ENCODE measurements around the gene MPV17. TPM values are rescaled to one million over a fixed set of nuclear protein-coding genes. Genes with fewer than 3 reads are reported as not detected.

MPV17 gene
- total and polyA plus RNA-seq, 9 of the 15 experiments (the other 6 are each of a cell fraction or from before 2014, with no cell fraction given): 54.7 to 140 (median 70.2) TPM

GRCh38 chr2:27303093-27304025, 19.5 kb downstream of the MPV17 start:
- 7% methylated on average over 25 of the region's 25 CpGs for WGBS (ENCODE audit: insufficient coverage, low coverage, missing lambda C conversion rate)
- Histone ChIP-seq H3K27me3 (ENCODE audit: control insufficient read depth in 2 of 2, insufficient read depth in 2 of 2, low read length in 2 of 2) (no peaks in the 10 kb centered on the region), H3K4me1 (replicated peaks in 1 of 2; ENCODE audit: control insufficient read depth in 2 of 2, insufficient read depth in 2 of 2, low read length in 2 of 2) (peaks cover 0 to 10% of the 10 kb centered on the region in 2 experiments; a peak in 3 of 5 replicates), H3K27ac (ENCODE audit: extremely low read depth, low read depth, low read length) (no peak overlapping the region), H3K4me2 (ENCODE audit: insufficient read depth, low read length) (peak overlapping the region; percentile 62), H3K79me2 (ENCODE audit: control insufficient read depth, insufficient read depth, low read length) (no peaks in the 10 kb centered on the region), H3K9me1 (ENCODE audit: control insufficient read depth, insufficient read depth, low read length) (no peaks in the 10 kb centered on the region), H2AFZ (ENCODE audit: low read depth, low read length) (peak overlapping the region; percentile 82), H3K9me3 (replicated peaks; ENCODE audit: control insufficient read depth, insufficient read depth, low read depth, low read length) (no peaks in the 10 kb centered on the region), H3K36me3 (ENCODE audit: control insufficient read depth, insufficient read depth, low read length) (peaks cover 3% of the 10 kb centered on the region; the same call in 1 of the 3 replicates), H4K20me1 (replicated peaks; ENCODE audit: control insufficient read depth, insufficient read depth, low read length) (no peaks in the 10 kb centered on the region), H3K9ac (ENCODE audit: insufficient read depth in 1 of 2, low read depth in 2 of 2, low read length in 2 of 2) (peak overlapping the region in 1 of 2 experiments; percentile 74; a peak in 1 of 4 replicates), H3K4me3 (peak overlapping the region; percentile 26)
- in situ Hi-C loops (cut with MboI): no loop called here
- BruUV-seq (replicated peaks): no TSS peak
- peak; percentile 87 for FAIRE-seq
- ChIA-PET POLR2A (interaction anchor here (0.6 to 1.7 kb wide), 9 partner anchors 10 to 525 kb away, joined by 3 to 9 read pairs (median 4); no protein-coding TSS in a partner anchor), CTCF (ENCODE audit: low intra/inter-chr PET ratio) (interaction anchor here (0.6 to 2.7 kb wide), 9 partner anchors 23 to 457 kb away, joined by 3 to 23 read pairs (median 7); partner anchors contain the start of gene KHK)
- ATAC-seq: peak; percentile 87
- DNase-seq (ENCODE audit: extremely low read depth in 1 of 4, low spot score in 3 of 4): peak; percentile 69 to 82 (median 75)
- intact Hi-C loops (cut with micrococcal nuclease): loop anchor here (1.0 to 5.0 kb wide), 4 partner anchors 53 to 379 kb away; partner anchors contain the start of genes EIF2B4 and SNX17
- TF ChIP-seq RHOXF2B (CRISPR knock-in tag; conservative IDR thresholded peaks at IDR 0.05) (no peak), CBX2 (IDR thresholded peaks at IDR 0.05; ENCODE audit: insufficient read depth, low read length, poor library complexity, severe bottlenecking) (no peak), STAT5A (IDR thresholded peaks at IDR 0.05; ENCODE audit: borderline replicate concordance, low read length) (no peak), ZNF143 (CRISPR knock-in tag; IDR thresholded peaks at IDR 0.05) (no peak), LARP7 (IDR thresholded peaks at IDR 0.05) (no peak), RCOR1 (IDR thresholded peaks at IDR 0.05; ENCODE audit: borderline replicate concordance in 1 of 2, low read depth in 2 of 2, low read length in 2 of 2) (peak in 1 of 2 experiments; percentile 37; a peak in 1 of 4 replicates), ZNF79 (CRISPR knock-in tag; IDR thresholded peaks at IDR 0.05; ENCODE audit: low read depth) (no peak), E2F8 (IDR thresholded peaks at IDR 0.05; ENCODE audit: low read depth, partially characterized antibody) (peak; percentile 45), SREBF1 (IDR thresholded peaks at IDR 0.05; ENCODE audit: borderline replicate concordance, low read depth, low read length) (no peak), ZC3H11A (IDR thresholded peaks at IDR 0.05; ENCODE audit: low read depth, low read length) (0 out of 2 replicates have a peak, but pooled peaks have one; percentile 37), E2F4 (CRISPR knock-in tag; IDR thresholded peaks at IDR 0.05; ENCODE audit: low read depth) (no peak), VEZF1 (CRISPR knock-in tag; IDR thresholded peaks at IDR 0.05) (no peak; the same call in 1 of the 2 replicates)
- TF ChIP-seq, protein P1, sequence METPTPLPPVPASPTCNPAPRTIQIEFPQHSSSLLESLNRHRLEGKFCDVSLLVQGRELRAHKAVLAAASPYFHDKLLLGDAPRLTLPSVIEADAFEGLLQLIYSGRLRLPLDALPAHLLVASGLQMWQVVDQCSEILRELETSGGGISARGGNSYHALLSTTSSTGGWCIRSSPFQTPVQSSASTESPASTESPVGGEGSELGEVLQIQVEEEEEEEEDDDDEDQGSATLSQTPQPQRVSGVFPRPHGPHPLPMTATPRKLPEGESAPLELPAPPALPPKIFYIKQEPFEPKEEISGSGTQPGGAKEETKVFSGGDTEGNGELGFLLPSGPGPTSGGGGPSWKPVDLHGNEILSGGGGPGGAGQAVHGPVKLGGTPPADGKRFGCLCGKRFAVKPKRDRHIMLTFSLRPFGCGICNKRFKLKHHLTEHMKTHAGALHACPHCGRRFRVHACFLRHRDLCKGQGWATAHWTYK (CRISPR knock-in tag; IDR thresholded peaks at IDR 0.05): no peak

All from K562 (cell line).